ENCODE data around the gene EHMT2. TPM values are rescaled to one million over a fixed set of nuclear protein-coding genes. Genes with fewer than 3 reads are reported as not detected.
A peak's percentile ranks its signal among the peaks of the same experiment; 100 is the strongest.

Gene EHMT2
- total RNA-seq = 10 to 100 TPM; 13.4 to 29.1 (median 18.3) TPM
- polyA plus RNA-seq = 10 to 100 TPM; 42.3 to 55.8 TPM

- peak; percentile 80 to 93 (median 86) for DNase-seq
- Histone ChIP-seq H3K27ac (peak within 1 kb of the TSS; percentile 47 to 79 (median 60)), H3K27me3 (no peaks in the 10 kb centered on the region), H3K36me3 (peaks cover 0 to 10% (median 2%) of the 10 kb centered on the region in 3 donors), H3K4me3 (peak within 1 kb of the TSS; percentile 62 to 97 (median 86)), H3K9me3 (no peaks in the 10 kb centered on the region), H3K4me1 (peaks cover 4 to 8% (median 5%) of the 10 kb centered on the region in 3 donors)
- FAIRE-seq = no peak
- WGBS, 2 donors = 0% methylated on average over 27 to 49 of the region's 49 CpGs
- no peak for TF ChIP-seq CTCF (IDR thresholded peaks at IDR 0.05)
- ATAC-seq = peak; percentile 69 to 84 (median 74)
- intact Hi-C loops (cut with DNase I) = no loop called here
These were observed at the start of gene EHMT2 for GRCh38 chr6:31897612-31898382. EHMT2 (minus strand) TSS chr6:31897698; CDS start chr6:31897677, 21 bp downstream.

- Histone ChIP-seq H3K27ac (peak overlapping the region in 2 of 4 donors; percentile 85), H3K27me3 (no peaks in the 10 kb centered on the region), H3K36me3 (no peaks in the 10 kb centered on the region), H3K4me1 (peaks cover 0 to 9% (median 0%) of the 10 kb centered on the region in 3 donors), H3K9me3 (no peaks in the 10 kb centered on the region), H3K4me3 (peak overlapping the region in 1 of 4 donors; percentile 42)
- ATAC-seq = no peak
- intact Hi-C loops (cut with DNase I) = no loop called here
- no peak for FAIRE-seq
- no peak for TF ChIP-seq CTCF (IDR thresholded peaks at IDR 0.05)
- DNase-seq = no peak
- 68 to 81% methylated on average over 21 to 24 of the region's 24 CpGs for WGBS, 2 donors
These were observed 49.7 kb upstream of the EHMT2 start for GRCh38 chr6:31947070-31947675.

- FAIRE-seq = no peak
- Histone ChIP-seq H3K27me3 (no peaks in the 10 kb centered on the region), H3K27ac (peak overlapping the region; percentile 51 to 85 (median 70)), H3K4me3 (peak overlapping the region in 2 of 4 donors; percentile 2 to 42), H3K36me3 (no peaks in the 10 kb centered on the region), H3K4me1 (peaks cover 0 to 9% (median 0%) of the 10 kb centered on the region in 3 donors), H3K9me3 (no peaks in the 10 kb centered on the region)
- no peak for DNase-seq
- no peak for TF ChIP-seq CTCF (IDR thresholded peaks at IDR 0.05)
- intact Hi-C loops (cut with DNase I) = no loop called here
- WGBS, 2 donors = 58 to 62% methylated on average over 11 of the region's 11 CpGs
- ATAC-seq = peak in 2 of 4 donors; percentile 1 to 7
These were observed 48.9 kb upstream of the EHMT2 start for GRCh38 chr6:31946370-31946885.

- Histone ChIP-seq H3K36me3 (no peaks in the 10 kb centered on the region), H3K27ac (peak within 1 kb of the TSS; percentile 51 to 85 (median 70)), H3K9me3 (no peaks in the 10 kb centered on the region), H3K4me3 (peak within 1 kb of the TSS in 2 of 4 donors; percentile 2 to 42), H3K27me3 (no peaks in the 10 kb centered on the region), H3K4me1 (peaks cover 0 to 9% (median 0%) of the 10 kb centered on the region in 3 donors)
- WGBS, 2 donors = 37 to 39% methylated on average over 11 of the region's 11 CpGs
- intact Hi-C loops (cut with DNase I) = no loop called here
- no peak for TF ChIP-seq CTCF (IDR thresholded peaks at IDR 0.05)
- DNase-seq = peak; percentile 69 to 87 (median 77)
- no peak for FAIRE-seq
- ATAC-seq = peak; percentile 79 to 91 (median 86)
These were observed 48.2 kb upstream of the EHMT2 start, which contains the start of gene CFB for GRCh38 chr6:31945507-31946369. CFB (plus strand) TSS chr6:31946095; CDS start chr6:31946222, 127 bp downstream.

All from pancreas (tissue), 10 donors.